Left ventricle myocardium superior (tissue), 1 donor: ENCODE data around the gene RGCC. TPM values are rescaled to one million over a fixed set of nuclear protein-coding genes. Genes with fewer than 3 reads are reported as not detected.
A peak's percentile ranks its signal among the peaks of the same experiment; 100 is the strongest.

ENCODE experiments used
- ATAC-seq: fragments of 200-7000 bp; cut with Tn5 transposase; one replicate; pipeline ENCODE4 v1.9.1; 2020; ENCODE audit warnings: mild to moderate bottlenecking, moderate library complexity
- DNase-seq: peaks from one replicate; pipeline ENCODE4 v3.0.0-alpha.2; 2020
- intact Hi-C: fragments of 100-400 bp; cut with micrococcal nuclease; formaldehyde crosslinking; loops from one replicate; pipeline ENCODE4 v1.11.0; 2022
- total RNA-seq: library from RNA; stranded (reverse); fragmentation: NEBNext Ultra II Directional; extraction: Animal tissue kit (Norgen Biotek cat#: 25700); gene quantifications from one replicate; pipeline ENCODE4 v1.2.1, GENCODE V29; 2021
- donor health status: DM: no; HTN: yes; CAD: no; lungs with severe emphysema.

Gene RGCC
- total RNA-seq, 1 donor from 2014 or later = 40.2 TPM

GRCh38 chr13:41434831-41435520 is 22.4 kb upstream of the RGCC start:
- DNase-seq (no peak), ATAC-seq (no peak)
- intact Hi-C loops = no loop called here

GRCh38 chr13:41443969-41444368 is 13.4 kb upstream of the RGCC start:
- DNase-seq (no peak), ATAC-seq (no peak)
- intact Hi-C loops = no loop called here

DNA sequence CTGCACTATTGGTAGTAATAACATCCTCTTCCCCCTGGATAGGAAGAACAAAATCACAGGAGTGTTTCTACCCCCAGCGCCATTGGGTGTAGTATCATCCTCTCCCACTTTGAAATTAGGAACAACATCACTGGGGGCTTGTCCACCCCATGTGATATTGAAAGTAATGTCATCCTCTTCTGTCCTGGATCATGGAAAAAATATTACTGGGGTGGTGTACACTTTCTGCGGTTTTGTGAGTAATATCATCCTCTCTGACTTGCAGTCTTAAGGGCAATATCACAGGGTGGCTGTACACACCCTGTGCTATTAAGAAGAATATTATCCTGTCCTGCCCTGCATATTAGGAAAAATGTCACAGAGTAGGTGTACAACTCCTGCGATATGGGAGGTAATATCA is 4.9 kb upstream of the RGCC start:
- intact Hi-C loops = no loop called here
- DNase-seq (no peak), ATAC-seq (no peak)

DNA sequence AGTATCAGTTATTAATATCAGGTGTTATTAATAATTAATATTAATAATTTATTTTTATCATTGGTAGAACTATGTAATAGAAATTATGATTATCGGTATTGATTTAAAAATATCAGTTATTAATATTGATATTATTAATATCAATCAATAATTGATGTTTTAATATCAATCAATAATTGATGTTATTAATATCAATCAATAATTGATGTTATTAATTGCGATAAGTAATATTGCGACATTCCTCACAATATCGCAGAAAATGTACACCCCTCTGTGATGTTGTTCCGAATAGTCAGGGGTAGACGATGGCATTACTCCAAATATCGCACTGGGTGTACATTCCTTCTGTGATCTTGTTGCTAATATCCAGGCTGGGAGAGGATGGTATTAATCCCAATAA is 3.7 kb upstream of the RGCC start:
- ATAC-seq = no peak
- intact Hi-C loops = no loop called here
- DNase-seq = no peak

GRCh38 chr13:41454170-41454569 is 3.2 kb upstream of the RGCC start:
- no peak for DNase-seq
- intact Hi-C loops = no loop called here
- ATAC-seq = no peak

- intact Hi-C loops = loop anchor here (5.0 kb wide), 1 partner anchor 196 kb away; no protein-coding TSS in a partner anchor
- no peak for DNase-seq
These were observed 1.5 kb upstream of the RGCC start for GRCh38 chr13:41455725-41456419.

GRCh38 chr13:41457589-41458186 is 338 bp downstream of the RGCC start:
- ATAC-seq = peak; percentile 14
- intact Hi-C loops = loop anchor here (5.0 kb wide), 1 partner anchor 195 kb away; no protein-coding TSS in a partner anchor
- peak; percentile 42 for DNase-seq

More at GRCh38 chr13:41455725-41456419, 1.5 kb upstream of the RGCC start:
- ATAC-seq = no peak

DNA sequence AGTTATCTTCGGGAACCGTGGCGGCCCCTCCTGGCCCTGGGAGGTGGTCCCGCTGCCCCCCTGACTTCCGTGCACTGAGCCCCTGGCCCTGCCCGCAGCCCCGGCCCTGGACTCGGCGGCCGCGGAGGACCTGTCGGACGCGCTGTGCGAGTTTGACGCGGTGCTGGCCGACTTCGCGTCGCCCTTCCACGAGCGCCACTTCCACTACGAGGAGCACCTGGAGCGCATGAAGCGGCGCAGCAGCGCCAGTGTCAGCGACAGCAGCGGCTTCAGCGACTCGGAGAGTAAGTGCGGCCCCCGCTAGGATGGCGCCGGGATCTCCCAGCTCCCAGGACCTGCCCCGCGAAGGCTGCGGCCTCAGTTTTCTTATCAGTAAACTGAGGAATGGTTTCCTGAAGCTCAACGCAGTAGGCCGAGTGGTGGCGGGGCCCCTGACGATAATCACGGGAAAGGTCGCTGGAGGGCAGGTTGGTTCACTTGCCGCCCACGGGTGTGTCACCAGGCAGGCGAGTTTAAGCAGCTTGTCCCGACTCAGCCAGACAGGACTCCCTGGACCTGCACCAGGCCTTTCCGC is 924 bp downstream of the RGCC start:
- ATAC-seq = peak; percentile 49
- peak; percentile 60 for DNase-seq
- intact Hi-C loops = loop anchor here (5.0 kb wide), 1 partner anchor 194 kb away; no protein-coding TSS in a partner anchor

DNA sequence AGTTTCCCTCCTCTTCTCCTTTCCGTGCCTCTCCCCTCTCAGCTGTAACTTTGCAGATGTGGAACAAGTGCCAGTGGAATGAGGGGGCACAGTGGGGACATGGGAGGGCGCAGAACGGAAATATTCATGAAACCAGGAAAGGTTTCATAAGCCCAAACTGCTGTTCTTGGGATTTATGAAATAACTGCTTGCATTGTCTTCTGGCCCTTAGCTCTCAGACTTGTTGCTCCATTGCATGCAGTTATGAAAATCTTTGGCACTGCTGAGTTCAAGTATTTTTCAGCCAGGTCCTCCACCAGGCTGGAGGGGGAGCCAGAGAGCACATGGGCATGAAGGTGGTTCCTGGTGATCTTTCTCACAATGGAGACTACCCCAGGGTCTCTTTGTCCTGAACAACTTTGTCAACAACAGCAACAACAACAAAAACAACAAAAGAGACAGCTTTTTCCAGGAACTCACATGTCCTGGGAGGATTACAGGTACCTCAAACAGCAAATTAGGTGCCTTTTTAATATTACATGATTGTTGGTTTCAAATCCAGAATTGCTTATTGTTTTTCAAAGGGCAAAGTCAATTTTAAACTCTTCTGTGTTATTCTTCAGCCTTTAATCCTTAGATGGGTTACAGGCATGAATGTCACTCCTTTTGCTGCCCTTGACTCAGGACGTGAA is 1.5 kb downstream of the RGCC start:
- DNase-seq (no peak), ATAC-seq (peak; percentile 25)
- intact Hi-C loops = loop anchor here (5.0 kb wide), 1 partner anchor 193 kb away; no protein-coding TSS in a partner anchor

- intact Hi-C loops = loop anchor here (5.0 kb wide), 1 partner anchor 193 kb away; no protein-coding TSS in a partner anchor
- ATAC-seq (no peak), DNase-seq (no peak)
These were observed 2.2 kb downstream of the RGCC start for GRCh38 chr13:41459432-41460073.

GRCh38 chr13:41460074-41460465 is 2.7 kb downstream of the RGCC start:
- DNase-seq (no peak), ATAC-seq (no peak)
- intact Hi-C loops = no loop called here

DNA sequence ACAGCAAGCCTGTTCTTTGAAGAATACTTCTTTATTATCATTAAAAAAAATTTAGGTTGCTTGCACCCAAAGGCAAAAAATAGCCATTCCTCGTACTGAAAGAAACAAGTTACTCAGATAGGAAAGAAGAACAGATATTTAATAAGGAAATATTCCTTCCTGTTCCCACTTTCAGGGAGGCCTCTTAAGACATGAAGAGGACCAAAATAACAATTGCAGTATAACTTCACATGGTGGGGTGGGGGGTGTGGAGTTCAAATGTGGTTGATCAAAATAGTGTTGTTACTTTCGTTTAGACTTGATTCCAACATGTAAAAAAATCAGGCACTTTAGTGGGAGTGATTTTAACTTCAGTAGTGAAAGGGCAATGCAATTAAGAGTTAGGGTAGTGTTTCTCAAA is 3.6 kb downstream of the RGCC start:
- DNase-seq (no peak), ATAC-seq (no peak)
- intact Hi-C loops = no loop called here

DNA sequence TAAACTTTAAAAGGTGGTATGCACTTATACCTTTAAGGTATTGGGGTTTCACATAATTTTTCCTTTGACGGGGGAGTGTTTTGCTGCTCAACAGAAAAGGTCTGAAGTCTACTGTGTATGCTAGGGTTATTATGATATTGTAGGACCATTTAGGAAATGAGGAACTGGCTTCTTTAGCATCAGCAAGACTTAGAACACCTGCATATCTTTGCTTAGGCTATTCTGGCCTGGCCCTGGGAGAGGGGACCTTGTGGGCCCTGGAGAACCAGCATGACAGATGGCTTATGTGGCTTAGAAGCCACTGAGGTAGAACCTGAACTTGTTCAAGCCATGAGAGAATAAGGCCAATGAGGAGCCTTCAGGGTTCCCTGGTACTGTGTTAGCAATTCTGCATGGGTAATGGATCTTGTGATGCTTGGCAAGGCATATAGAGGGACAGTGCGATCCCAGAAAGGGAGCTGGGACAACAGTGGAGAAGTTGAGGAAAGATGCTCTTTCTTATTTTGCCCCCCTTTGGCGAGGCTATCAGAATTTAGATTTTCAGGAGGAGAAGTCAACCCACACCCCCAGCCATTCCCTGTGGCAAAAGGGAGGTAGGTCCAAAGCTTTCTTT is 4.3 kb downstream of the RGCC start:
- DNase-seq (no peak), ATAC-seq (no peak)
- intact Hi-C loops = no loop called here

- intact Hi-C loops = no loop called here
These were observed 5.1 kb downstream of the RGCC start for GRCh38 chr13:41462427-41462826.

GRCh38 chr13:41463838-41464602 is 6.7 kb downstream of the RGCC start:
- intact Hi-C loops = no loop called here
- ATAC-seq (no peak), DNase-seq (no peak)

More at GRCh38 chr13:41462427-41462826, 5.1 kb downstream of the RGCC start:
- ATAC-seq (no peak), DNase-seq (no peak)

GRCh38 chr13:41465241-41465847 is 8.0 kb downstream of the RGCC start:
- intact Hi-C loops = no loop called here

DNA sequence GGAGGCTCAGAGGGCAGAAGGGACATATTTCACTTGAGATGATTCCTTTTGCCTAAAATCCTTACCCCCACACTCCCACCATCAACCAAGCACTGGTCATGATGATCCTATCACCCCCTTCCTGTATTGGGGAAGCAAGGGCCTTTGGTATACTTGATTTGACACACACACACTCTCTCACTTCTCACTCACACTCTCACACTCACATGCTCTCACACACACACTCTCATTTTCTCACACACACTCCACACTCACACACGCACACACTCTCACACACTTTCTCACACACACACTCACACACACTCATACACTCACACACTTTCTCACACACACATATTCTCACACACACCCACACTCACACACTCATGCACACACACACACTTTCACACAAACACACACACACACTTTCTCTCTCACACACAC is 8.6 kb downstream of the RGCC start:
- ATAC-seq = no peak
- intact Hi-C loops = no loop called here

More at GRCh38 chr13:41465241-41465847, 8.0 kb downstream of the RGCC start:
- DNase-seq (peak; percentile 63), ATAC-seq (peak; percentile 76)

More for the DNA sequence above, 8.6 kb downstream of the RGCC start:
- no peak for DNase-seq
